ENCODE results near the gene LEMD2. TPM values are rescaled to one million over a fixed set of nuclear protein-coding genes. Genes with fewer than 3 reads are reported as not detected.

LEMD2 gene
- total RNA-seq, 4 donors from 2014 or later = 57.3 to 159 (median 112) TPM

DNA sequence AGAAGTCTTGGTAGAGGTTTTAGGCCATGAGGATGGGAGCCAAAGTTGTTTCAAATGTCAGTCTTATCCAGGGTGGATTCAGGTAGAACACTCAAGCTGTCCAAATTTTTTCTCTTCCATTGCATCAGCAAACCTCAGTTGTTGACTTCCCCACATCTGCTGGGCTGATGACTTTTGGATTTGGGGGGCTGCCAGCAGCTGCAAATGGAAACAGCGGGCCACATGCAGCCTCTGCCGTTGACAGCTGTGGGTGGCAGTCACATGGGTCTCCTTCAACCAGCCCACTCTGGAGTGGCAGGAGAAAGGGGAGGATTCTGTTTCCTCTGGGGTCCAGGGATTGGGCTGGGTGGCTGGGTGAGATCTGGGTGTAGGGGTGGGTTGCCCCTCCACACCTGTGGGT lies 20.7 kb upstream of the LEMD2 start:
- intact Hi-C loops (cut with DNase I; ENCODE audit: low total_unique reads) = no loop called here
- WGBS, 2 donors (ENCODE audit: low coverage in 1 of 2) = 45% methylated on average over 2 of the region's 2 CpGs; no CpG with 5 or more reads in 1 of the 2 donors
- Histone ChIP-seq H3K27me3 (peaks cover 70% of the 10 kb centered on the region), H3K4me3 (no peak overlapping the region), H3K36me3 (no peaks in the 10 kb centered on the region), H3K9me3 (no peaks in the 10 kb centered on the region), H3K27ac (no peak overlapping the region), H3K4me1 (no peaks in the 10 kb centered on the region)
- TF ChIP-seq, protein P1, sequence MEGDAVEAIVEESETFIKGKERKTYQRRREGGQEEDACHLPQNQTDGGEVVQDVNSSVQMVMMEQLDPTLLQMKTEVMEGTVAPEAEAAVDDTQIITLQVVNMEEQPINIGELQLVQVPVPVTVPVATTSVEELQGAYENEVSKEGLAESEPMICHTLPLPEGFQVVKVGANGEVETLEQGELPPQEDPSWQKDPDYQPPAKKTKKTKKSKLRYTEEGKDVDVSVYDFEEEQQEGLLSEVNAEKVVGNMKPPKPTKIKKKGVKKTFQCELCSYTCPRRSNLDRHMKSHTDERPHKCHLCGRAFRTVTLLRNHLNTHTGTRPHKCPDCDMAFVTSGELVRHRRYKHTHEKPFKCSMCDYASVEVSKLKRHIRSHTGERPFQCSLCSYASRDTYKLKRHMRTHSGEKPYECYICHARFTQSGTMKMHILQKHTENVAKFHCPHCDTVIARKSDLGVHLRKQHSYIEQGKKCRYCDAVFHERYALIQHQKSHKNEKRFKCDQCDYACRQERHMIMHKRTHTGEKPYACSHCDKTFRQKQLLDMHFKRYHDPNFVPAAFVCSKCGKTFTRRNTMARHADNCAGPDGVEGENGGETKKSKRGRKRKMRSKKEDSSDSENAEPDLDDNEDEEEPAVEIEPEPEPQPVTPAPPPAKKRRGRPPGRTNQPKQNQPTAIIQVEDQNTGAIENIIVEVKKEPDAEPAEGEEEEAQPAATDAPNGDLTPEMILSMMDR (IDR thresholded peaks at IDR 0.05) = no peak
- TF ChIP-seq POLR2AphosphoS5 (IDR thresholded peaks at IDR 0.05) = no peak
- in situ Hi-C loops (cut with MboI; ENCODE audit: low pct_ligation_motif_present in 1 of 4, low pct_unique_long_range_greater_than_20kb in 1 of 4, low sequenced_read_pairs in 3 of 4) = no loop called here
- DNase-seq = no peak

DNA sequence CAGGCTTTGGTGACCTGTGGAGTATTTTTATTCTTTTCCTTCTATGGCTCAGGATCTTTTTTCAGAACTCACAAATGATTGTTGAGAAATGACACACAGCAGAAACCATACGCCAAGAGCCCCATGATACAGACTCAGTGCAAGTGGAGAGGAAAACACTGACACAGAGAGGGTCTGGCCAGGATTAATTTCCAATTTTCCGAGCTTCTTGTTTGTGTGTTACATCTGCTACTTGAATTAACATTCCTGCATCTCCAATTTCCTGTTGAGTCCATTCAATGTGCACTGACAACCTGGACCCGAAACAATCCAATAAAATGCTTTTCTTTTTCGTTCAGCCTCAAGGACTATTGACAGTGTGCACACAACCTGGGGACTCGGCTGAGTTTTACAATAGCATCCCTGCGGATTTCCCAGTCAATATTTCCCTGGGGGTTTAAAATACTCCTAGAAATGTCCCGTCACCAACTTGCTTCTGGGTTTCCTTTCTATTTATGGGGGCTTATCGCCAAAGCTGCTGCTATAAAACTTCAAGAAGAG lies 19.8 kb upstream of the LEMD2 start:
- in situ Hi-C loops (cut with MboI; ENCODE audit: low pct_ligation_motif_present in 1 of 4, low pct_unique_long_range_greater_than_20kb in 1 of 4, low sequenced_read_pairs in 3 of 4) (no loop called here), intact Hi-C loops (cut with DNase I; ENCODE audit: low total_unique reads) (no loop called here)
- Histone ChIP-seq H3K9me3 (no peaks in the 10 kb centered on the region), H3K4me3 (no peak overlapping the region), H3K27me3 (peaks cover 67% of the 10 kb centered on the region), H3K4me1 (no peaks in the 10 kb centered on the region), H3K36me3 (no peaks in the 10 kb centered on the region), H3K27ac (no peak overlapping the region)
- no peak for DNase-seq
- 25 to 42% methylated on average over 7 to 8 of the region's 8 CpGs for WGBS, 2 donors (ENCODE audit: low coverage in 1 of 2)
- TF ChIP-seq POLR2A (IDR thresholded peaks at IDR 0.05) (no peak), POLR2AphosphoS5 (IDR thresholded peaks at IDR 0.05) (no peak), EP300 (IDR thresholded peaks at IDR 0.05; ENCODE audit: low read depth) (no peak)
- TF ChIP-seq, protein P1 (IDR thresholded peaks at IDR 0.05) = no peak

DNA sequence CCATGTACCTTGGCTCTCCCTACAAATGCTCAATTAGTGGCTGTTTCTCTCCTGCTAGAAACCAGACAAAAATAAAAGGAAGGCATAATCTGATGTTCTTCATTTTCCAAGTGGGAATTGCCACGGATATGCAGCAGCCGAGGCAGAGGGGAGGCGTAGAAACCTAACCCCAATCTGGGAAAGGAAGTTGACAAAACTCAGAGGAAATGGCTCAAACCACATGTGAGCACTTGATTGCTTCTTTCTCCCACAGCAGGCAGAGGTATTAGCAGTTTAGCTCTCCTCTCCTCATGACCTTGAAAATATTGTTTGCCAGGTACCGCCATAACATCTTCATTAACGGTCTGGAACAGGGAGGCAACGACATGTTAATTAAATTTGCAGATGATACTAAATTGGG lies 18.7 kb upstream of the LEMD2 start:
- Histone ChIP-seq H3K27ac (no peak overlapping the region), H3K36me3 (no peaks in the 10 kb centered on the region), H3K4me3 (no peak overlapping the region), H3K9me3 (no peaks in the 10 kb centered on the region), H3K27me3 (peaks cover 56% of the 10 kb centered on the region), H3K4me1 (no peaks in the 10 kb centered on the region)
- 55 to 64% methylated on average over 6 of the region's 6 CpGs for WGBS, 2 donors (ENCODE audit: low coverage in 1 of 2)
- no peak for DNase-seq
- intact Hi-C loops (cut with DNase I; ENCODE audit: low total_unique reads) = no loop called here
- no peak for TF ChIP-seq POLR2AphosphoS5 (IDR thresholded peaks at IDR 0.05)
- TF ChIP-seq, protein P1 (IDR thresholded peaks at IDR 0.05) = no peak
- TF ChIP-seq POLR2A (IDR thresholded peaks at IDR 0.05) = no peak
- no peak for TF ChIP-seq EP300 (IDR thresholded peaks at IDR 0.05; ENCODE audit: low read depth)
- in situ Hi-C loops (cut with MboI; ENCODE audit: low pct_ligation_motif_present in 1 of 4, low pct_unique_long_range_greater_than_20kb in 1 of 4, low sequenced_read_pairs in 3 of 4) = no loop called here

DNA sequence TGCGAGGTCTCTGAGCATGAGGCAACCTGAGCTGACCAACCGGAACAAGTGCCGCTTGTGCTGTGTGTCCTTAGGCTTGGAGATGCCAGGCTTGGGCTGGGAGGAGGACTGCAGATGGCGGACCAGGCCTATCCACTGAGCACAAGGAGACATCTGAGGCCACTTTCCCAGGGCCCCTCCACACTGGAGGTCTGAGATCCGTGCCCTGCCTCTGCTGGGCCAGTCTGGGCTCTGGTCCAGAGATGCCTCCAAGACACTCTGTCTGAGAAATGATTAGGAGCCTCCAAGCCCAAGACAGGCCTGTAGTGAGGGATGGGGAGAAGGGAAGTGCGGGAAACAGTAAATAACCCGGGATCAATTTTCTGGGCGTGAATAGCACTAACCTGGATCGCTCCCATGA lies 17.9 kb upstream of the LEMD2 start:
- no peak overlapping the region for H3K27ac ChIP-seq
- no peaks in the 10 kb centered on the region for H3K4me1 ChIP-seq
- intact Hi-C loops (cut with DNase I; ENCODE audit: low total_unique reads) = no loop called here
- no peak for DNase-seq
- TF ChIP-seq POLR2AphosphoS5 (IDR thresholded peaks at IDR 0.05) = no peak
- TF ChIP-seq POLR2A (IDR thresholded peaks at IDR 0.05) = no peak
- TF ChIP-seq, protein P1 (IDR thresholded peaks at IDR 0.05) = no peak
- peaks cover 49% of the 10 kb centered on the region for H3K27me3 ChIP-seq
- H3K4me3 ChIP-seq = no peak overlapping the region
- H3K36me3 ChIP-seq = no peaks in the 10 kb centered on the region
- in situ Hi-C loops (cut with MboI; ENCODE audit: low pct_ligation_motif_present in 1 of 4, low pct_unique_long_range_greater_than_20kb in 1 of 4, low sequenced_read_pairs in 3 of 4) = no loop called here
- 73% methylated on average over 9 of the region's 9 CpGs; no CpG with 5 or more reads in 1 of the 2 donors for WGBS, 2 donors (ENCODE audit: low coverage in 1 of 2)
- no peaks in the 10 kb centered on the region for H3K9me3 ChIP-seq
